ENCODE results near the gene DEFB132. TPM values are rescaled to one million over a fixed set of nuclear protein-coding genes. Genes with fewer than 3 reads are reported as not detected.
A peak's percentile ranks its signal among the peaks of the same experiment; 100 is the strongest.
"Not testable (repeated sequence)": the region's sequence is repeated elsewhere in the genome, so short reads cannot be mapped to it uniquely, and the experiment has no call there.

Gene DEFB132, protein sequence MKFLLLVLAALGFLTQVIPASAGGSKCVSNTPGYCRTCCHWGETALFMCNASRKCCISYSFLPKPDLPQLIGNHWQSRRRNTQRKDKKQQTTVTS
- polyA plus RNA-seq: not detected

DNA sequence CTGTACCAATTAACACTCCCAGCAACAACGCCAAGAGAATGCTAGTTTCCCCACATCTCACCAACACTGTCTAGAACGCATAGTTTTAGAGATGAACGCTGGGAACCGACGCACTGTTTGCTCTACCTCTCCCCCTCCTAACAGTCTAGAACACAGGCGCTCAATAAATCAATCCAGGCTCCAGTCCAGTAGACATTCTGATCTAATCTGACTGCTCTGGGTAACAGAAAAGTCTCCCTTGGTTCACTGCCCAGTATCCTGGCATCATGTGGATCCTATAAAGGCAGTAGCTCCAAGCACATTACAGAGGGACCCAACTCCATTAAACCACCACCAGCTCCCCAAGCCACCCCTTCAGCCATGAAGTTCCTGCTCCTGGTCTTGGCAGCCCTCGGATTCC is at the start of gene DEFB132:
Gene DEFB132, plus strand, starts transcription at position 306 of the 400 bp plus-strand sequence. Its CDS starts 55 bp downstream, at position 361.
- no peak within 1 kb of the TSS for H3K4me3 Mint-ChIP-seq
- H3K36me3 Mint-ChIP-seq: peaks cover 1% of the 10 kb centered on the region
- H3K27me3 Mint-ChIP-seq: peaks cover 4% of the 10 kb centered on the region
- H3K4me1 Mint-ChIP-seq: peaks cover 0 to 3% (median 0%) of the 10 kb centered on the region in 3 donors
- H3K27ac Mint-ChIP-seq: no peak within 1 kb of the TSS
- H3K9me3 Mint-ChIP-seq: no peaks in the 10 kb centered on the region

DNA sequence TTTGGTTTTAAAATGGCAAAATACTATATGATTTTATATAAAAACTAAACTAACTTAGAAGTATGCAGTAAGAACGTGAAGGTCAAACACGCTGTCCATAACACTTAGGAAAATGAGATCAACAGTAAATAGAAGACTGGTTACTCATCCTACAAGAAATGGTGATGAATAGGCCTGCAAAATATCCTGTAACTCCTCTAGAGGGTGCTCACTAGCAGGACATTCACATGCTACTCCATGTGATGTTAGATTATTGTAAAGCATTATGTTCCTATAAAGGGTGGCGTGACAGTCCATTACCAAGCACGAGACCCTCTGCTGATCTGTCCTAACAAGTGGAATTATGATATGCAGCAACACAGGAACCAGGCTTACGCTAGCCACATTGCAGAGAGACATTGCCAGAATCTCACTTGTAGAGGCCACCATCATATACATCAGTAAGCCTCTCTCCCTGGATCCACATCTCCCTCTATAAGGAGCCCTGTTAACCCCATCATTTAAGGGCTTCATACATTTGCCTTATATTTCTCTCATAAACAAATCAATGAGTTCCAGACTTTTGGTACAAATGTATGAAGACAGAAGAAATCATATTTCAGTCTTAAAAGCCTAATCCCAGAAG is 48.5 kb upstream of the DEFB132 start:
- no peaks in the 10 kb centered on the region for H3K4me1 Mint-ChIP-seq

DNA sequence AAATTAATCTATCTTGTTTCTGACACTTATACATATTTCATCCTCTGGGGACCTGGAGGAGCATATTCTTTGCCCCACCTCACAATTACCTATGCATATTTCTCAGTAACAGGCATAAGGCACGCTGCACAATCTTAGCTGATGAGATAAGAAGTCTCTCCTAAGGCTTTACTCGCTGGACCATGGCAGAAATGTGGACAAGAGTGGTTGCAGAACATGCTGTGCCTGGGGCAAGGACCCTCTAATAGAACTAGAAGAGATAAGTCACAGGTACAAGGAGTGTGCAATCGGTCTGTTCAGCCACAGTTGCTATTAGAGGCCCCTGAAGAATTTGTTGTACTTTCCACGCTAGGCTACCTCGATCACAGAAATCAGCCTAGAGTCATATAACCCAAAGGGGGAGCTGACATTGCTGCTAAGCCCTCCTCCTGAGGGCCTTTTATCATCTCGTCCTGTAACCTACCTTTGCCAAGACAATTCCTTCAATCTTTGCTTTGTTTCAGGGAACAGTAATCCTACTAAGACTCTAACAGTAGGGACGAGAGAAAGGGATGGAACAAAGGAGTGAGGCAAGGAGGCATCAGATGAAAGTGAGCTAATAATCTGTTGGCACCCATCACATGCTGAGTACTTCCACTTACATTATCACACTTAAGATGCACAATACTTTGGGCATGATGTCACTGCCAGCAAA is 46.6 kb upstream of the DEFB132 start:
- Mint-ChIP-seq H3K4me3 (no peak overlapping the region), H3K4me1 (no peaks in the 10 kb centered on the region), H3K27me3 (no peaks in the 10 kb centered on the region), H3K9me3 (no peaks in the 10 kb centered on the region), H3K36me3 (no peaks in the 10 kb centered on the region), H3K27ac (no peak overlapping the region)

More for the DNA sequence above, 48.5 kb upstream of the DEFB132 start:
- no peaks in the 10 kb centered on the region for H3K9me3 Mint-ChIP-seq
- H3K4me3 Mint-ChIP-seq: no peak overlapping the region
- no peaks in the 10 kb centered on the region for H3K27me3 Mint-ChIP-seq
- no peaks in the 10 kb centered on the region for H3K36me3 Mint-ChIP-seq
- no peak overlapping the region for H3K27ac Mint-ChIP-seq

DNA sequence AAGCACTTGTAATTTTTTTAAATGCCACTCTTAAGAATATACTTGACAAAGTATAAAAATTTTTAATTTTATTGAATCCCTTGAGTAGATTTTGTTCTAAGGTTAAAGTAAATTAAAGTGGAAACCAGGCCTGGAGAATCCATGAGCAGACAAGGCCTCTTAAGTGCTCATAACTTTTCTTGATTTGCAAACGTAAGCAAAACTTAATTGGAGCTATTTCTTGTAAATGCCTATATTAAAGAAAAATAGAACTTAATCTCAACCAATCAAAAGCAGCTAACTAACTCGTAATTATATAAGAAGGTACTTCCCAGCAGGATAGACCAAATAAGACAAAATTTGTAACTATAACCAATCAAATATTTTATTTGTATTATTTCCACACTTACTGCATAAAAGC is 43.1 kb upstream of the DEFB132 start:
- H3K36me3 Mint-ChIP-seq: no peaks in the 10 kb centered on the region
- H3K27ac Mint-ChIP-seq: no peak overlapping the region
- peaks cover 16% of the 10 kb centered on the region for H3K27me3 Mint-ChIP-seq
- no peaks in the 10 kb centered on the region for H3K4me1 Mint-ChIP-seq
- no peaks in the 10 kb centered on the region for H3K9me3 Mint-ChIP-seq
- no peak overlapping the region for H3K4me3 Mint-ChIP-seq

DNA sequence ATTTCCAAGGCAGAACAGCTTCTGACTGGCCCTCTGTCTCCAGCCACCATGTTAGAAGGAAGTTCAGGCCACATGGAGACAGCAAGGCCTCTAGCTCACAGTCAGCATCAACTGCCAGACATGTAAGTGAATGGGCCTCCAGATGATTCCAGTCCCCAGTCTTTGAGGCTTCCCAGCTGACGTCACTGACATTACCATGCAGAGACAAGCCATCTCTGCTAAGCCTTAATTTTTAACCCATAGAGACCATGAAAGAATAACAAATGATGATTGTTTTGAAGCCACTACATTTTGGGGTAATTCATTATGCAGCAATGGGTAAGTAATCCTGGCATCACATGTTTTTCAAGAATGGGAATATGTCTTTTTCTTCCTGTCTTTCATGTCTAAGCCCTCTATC is 41.7 kb upstream of the DEFB132 start:
- H3K4me3 Mint-ChIP-seq: no peak overlapping the region
- no peaks in the 10 kb centered on the region for H3K36me3 Mint-ChIP-seq
- H3K27ac Mint-ChIP-seq: no peak overlapping the region
- no peaks in the 10 kb centered on the region for H3K4me1 Mint-ChIP-seq
- H3K27me3 Mint-ChIP-seq: peaks cover 21% of the 10 kb centered on the region
- H3K9me3 Mint-ChIP-seq: peaks cover 0 to 3% (median 0%) of the 10 kb centered on the region in 3 donors

DNA sequence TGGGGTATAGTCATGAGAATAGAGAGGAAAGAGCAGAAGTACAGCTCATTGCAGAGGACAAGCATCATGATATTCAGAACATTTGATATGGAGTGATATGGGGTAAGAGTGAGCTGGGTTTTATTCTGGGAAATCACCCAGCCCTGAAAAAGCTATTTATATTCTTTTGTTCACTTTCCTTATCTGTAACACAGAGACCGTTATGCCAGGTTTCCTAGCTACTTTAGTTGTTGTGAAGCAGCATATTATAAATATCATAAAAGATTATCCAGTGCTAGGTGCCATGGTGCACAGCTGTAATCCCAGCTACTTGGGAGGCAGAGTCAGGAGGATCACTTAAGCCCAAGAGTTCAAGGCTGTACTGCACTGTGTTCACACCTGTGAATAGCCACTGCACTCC is 40.3 kb upstream of the DEFB132 start:
- Mint-ChIP-seq H3K9me3 (peaks cover 0 to 4% (median 0%) of the 10 kb centered on the region in 3 donors), H3K36me3 (no peaks in the 10 kb centered on the region), H3K27ac (no peak overlapping the region), H3K4me1 (no peaks in the 10 kb centered on the region), H3K27me3 (peaks cover 21% of the 10 kb centered on the region), H3K4me3 (no peak overlapping the region)

DNA sequence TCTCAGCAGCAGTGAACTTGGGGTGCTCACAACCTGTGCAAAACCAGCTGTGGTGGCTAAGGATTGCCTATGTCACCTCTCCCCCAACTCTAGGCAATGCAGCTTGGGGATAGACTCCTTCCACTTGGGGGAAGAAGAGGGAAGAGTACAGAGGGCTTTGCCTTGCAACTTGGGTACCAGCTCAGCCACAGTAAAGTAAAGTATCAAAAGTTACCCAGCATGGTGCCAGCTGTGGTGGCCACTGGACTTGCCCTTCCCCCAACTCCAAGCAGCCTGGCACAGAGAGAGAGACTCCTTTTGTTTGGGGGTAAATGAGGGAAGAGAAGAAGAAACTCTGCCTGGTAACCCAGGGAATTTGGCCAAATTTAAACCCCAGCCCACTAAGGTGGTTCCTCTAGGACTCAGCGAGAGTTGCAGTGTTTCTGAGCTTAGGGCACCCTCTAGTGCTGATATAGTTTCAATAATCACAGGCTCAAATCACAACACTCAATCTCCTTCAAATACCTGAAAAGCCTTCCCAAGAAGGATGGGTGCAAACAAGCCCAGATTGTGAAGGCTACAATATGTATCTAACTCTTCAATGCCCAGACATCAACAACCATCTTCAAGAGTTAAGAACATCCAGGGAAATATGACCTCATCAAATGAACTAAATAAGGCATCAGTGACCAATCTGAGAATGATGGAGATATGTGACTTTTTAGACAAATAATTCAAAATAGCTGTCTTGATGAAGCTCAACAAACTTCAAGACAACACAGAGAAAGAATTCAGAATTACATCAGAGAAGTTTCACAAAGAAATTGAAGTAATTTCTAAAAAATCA is 38.0 kb upstream of the DEFB132 start:
- H3K27me3 Mint-ChIP-seq: peaks cover 21% of the 10 kb centered on the region
- no peaks in the 10 kb centered on the region for H3K4me1 Mint-ChIP-seq
- H3K27ac Mint-ChIP-seq: no peak overlapping the region
- no peak overlapping the region for H3K4me3 Mint-ChIP-seq
- peaks cover 0 to 4% (median 0%) of the 10 kb centered on the region in 3 donors for H3K9me3 Mint-ChIP-seq
- H3K36me3 Mint-ChIP-seq: no peaks in the 10 kb centered on the region

DNA sequence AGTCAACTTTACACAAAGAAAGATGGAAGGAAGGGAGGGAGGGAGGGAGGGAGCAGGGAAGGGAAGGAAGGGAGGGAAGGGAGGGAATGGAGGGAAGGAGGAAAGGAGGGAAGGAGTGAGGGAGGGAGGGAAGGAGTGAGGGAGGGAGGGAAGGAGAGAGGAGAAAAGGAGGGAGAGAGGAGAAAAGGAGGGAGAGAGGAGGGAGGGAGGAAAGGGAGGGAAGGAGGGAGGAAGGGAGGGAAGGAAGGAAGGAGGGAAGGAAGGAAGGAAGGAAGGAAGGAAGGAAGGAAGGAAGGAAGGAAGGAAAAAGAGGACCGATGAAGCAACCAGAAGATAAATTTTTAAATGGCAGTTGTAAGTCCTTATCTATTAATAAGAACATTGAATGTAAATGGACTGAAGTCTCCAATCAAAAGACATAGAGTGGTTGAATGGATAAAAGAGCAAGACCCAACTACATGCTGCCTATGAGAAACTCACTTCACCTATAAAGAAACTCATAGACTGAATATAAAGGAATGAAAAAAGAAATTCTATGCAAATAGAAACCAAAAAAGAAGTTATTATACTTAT is 36.2 kb upstream of the DEFB132 start:
- peaks cover 20% of the 10 kb centered on the region for H3K27me3 Mint-ChIP-seq
- H3K4me1 Mint-ChIP-seq: peaks cover 0 to 6% (median 0%) of the 10 kb centered on the region in 3 donors
- H3K9me3 Mint-ChIP-seq: peaks cover 0 to 4% (median 0%) of the 10 kb centered on the region in 3 donors
- H3K36me3 Mint-ChIP-seq: no peaks in the 10 kb centered on the region
- no peak overlapping the region for H3K27ac Mint-ChIP-seq
- H3K4me3 Mint-ChIP-seq: no peak overlapping the region

DNA sequence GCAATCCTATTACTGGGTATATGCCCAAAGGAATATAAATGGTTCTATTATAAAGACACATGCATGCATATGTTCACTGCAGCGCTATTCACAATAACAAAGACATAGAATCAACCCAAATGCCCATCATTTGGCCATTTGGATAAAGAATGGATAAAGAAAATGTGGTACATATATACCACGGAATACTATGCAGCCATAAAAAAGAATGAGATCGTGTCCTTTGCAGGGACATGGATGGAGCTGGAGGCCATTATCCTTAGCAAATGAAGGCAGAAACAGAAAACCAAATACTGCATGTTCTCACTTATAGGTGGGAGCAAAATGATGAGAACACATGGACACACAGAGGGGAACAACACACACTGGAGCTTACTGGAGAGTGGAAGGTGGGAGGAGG is 31.6 kb upstream of the DEFB132 start:
- not testable (repeated sequence) for H3K27ac Mint-ChIP-seq, H3K4me3 Mint-ChIP-seq, H3K36me3 Mint-ChIP-seq, H3K9me3 Mint-ChIP-seq, H3K27me3 Mint-ChIP-seq
- H3K4me1 Mint-ChIP-seq: peaks cover 6 to 18% (median 16%) of the 10 kb centered on the region in 3 donors

DNA sequence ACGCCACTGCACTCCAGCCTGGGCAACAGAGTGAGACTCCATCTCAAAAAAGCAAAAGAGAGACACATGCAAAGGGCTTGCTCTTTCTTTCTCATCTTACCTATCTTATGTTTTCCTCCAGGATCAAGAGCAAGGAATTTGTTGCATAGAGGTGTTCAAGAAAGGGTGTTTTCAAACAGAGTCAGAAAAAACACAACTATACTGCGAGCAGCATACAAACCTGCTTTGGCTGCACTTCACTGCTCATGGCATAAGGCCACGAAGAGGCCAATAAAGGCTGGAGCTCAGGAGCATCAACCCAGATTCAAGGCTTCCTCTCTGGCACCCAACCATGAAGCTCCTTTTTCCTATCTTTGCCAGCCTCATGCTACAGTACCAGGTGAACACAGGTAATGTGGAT is 30.6 kb upstream of the DEFB132 start, which contains the start of gene DEFB129:
Gene DEFB129, plus strand, starts transcription at position 301 of the 400 bp plus-strand sequence. Its CDS starts 31 bp downstream, at position 332.
- peaks cover 0 to 2% (median 0%) of the 10 kb centered on the region in 3 donors for H3K9me3 Mint-ChIP-seq
- H3K4me1 Mint-ChIP-seq: peaks cover 6 to 18% (median 16%) of the 10 kb centered on the region in 3 donors
- no peaks in the 10 kb centered on the region for H3K27me3 Mint-ChIP-seq
- peak within 1 kb of the TSS in 2 of 4 donors; percentile 49 to 61 for H3K4me3 Mint-ChIP-seq
- H3K36me3 Mint-ChIP-seq: peaks cover 1% of the 10 kb centered on the region
- peak within 1 kb of the TSS in 2 of 3 donors; percentile 23 to 68 for H3K27ac Mint-ChIP-seq

DNA sequence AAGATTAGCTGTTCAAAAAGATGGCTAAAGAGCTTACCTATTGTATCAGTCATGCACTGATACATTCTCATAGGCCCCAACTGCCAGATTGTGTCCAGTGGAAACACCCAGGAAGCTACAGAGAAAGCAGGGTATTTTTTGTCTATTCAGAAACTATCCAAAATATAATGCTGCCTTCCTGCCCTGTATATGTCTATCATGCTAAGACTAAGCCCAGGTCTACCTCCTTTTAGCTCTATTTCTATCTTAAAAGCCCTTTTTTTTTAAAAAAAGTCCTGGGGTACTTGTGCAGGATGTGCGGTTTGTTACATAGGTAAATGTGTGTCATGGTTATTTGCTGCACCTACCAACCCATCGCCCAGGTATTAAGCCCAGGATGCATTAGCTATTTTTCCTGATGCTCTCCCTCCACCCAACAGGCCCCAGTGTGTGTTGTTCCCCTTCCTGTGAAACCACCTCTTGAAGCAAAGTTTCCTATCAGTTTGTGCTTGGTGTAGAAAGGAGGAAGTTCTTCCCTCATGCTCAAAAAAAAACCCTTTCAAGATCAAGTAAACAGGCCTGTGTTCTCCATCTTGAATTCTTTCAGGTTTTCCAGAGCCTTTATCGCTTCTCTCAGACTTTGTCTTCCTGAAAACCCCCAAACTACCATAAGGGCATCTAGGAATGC is 30.0 kb upstream of the DEFB132 start:
- Mint-ChIP-seq H3K27me3 (no peaks in the 10 kb centered on the region), H3K9me3 (peaks cover 0 to 2% (median 0%) of the 10 kb centered on the region in 3 donors), H3K4me3 (peak overlapping the region in 2 of 4 donors; percentile 49 to 61), H3K27ac (peak overlapping the region in 2 of 3 donors; percentile 23 to 68), H3K36me3 (peaks cover 3% of the 10 kb centered on the region), H3K4me1 (peaks cover 6 to 18% (median 16%) of the 10 kb centered on the region in 3 donors)

DNA sequence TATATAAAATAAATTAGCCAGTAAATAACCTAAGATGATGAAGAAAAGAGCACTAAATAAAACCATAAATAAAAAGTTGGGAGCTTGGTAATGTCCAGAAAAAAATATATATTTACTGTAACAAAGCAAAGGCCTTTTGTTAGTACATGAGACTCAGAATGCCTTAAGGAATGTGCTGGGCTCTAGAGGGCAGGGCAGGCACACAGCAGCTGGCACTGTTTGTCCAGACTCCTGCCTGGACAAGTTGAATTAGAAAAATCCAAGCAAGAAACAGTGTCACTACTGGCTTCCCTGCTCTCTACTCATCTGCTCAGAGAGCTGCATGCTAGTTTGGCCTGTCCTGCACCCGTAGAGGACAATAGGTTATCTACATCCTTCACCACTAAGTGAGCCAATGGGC is 21.6 kb upstream of the DEFB132 start:
- Mint-ChIP-seq H3K27ac (peak overlapping the region in 1 of 3 donors; percentile 23), H3K4me3 (peak overlapping the region in 1 of 4 donors; percentile 5), H3K27me3 (no peaks in the 10 kb centered on the region), H3K9me3 (no peaks in the 10 kb centered on the region), H3K36me3 (peaks cover 3% of the 10 kb centered on the region), H3K4me1 (peaks cover 6 to 12% (median 12%) of the 10 kb centered on the region in 3 donors)

DNA sequence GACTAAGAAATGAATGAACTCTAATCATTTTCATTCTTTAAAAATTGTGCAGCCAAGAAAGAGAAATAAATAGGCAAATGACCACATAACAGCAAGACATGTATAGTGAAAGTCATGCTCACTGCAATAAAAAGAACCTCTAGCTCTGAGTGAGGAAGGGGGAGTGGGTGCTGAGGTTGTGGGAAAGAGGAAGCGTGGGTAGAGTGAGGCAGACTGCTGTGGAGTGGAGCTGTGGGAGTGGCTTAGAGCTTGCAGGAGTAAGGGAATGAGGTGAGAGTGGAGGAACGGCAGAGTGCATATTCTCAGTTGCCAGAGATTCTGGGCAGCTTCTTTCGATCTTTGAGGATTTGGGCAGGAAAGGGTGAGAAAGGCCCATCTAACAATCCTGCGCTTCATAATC is 20.0 kb upstream of the DEFB132 start:
- Mint-ChIP-seq H3K9me3 (no peaks in the 10 kb centered on the region), H3K27me3 (no peaks in the 10 kb centered on the region), H3K27ac (peak overlapping the region in 2 of 3 donors; percentile 64 to 92), H3K4me1 (peaks cover 6 to 12% (median 12%) of the 10 kb centered on the region in 3 donors), H3K4me3 (peak overlapping the region; percentile 1 to 85 (median 74)), H3K36me3 (no peaks in the 10 kb centered on the region)

DNA sequence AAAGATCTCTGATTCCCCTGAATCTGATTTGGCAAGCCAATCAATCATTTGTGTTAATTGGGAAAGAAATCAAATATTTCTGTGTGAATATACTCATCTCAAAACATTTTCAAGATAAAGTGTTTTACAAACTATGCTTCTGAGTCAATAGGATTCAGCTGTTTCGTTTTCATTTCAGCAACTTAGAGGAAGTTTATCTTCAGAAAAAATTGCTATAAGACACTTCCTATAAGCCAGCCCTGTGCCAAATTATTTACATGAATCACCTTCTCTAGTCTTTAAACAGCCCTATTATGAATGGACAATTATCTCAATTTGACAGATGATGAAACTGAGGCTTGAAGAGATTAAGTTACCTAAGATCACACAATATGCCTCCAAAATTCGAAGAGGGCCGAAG is 19.6 kb upstream of the DEFB132 start:
- H3K27me3 Mint-ChIP-seq: no peaks in the 10 kb centered on the region
- H3K4me3 Mint-ChIP-seq: peak overlapping the region; percentile 1 to 85 (median 74)
- peaks cover 6 to 12% (median 12%) of the 10 kb centered on the region in 3 donors for H3K4me1 Mint-ChIP-seq

More for the DNA sequence above, 19.6 kb upstream of the DEFB132 start:
- Mint-ChIP-seq H3K9me3 (no peaks in the 10 kb centered on the region), H3K36me3 (no peaks in the 10 kb centered on the region), H3K27ac (peak overlapping the region in 2 of 3 donors; percentile 48 to 92)
